ENCODE measurements around the gene METTL26. TPM values are rescaled to one million over a fixed set of nuclear protein-coding genes. Genes with fewer than 3 reads are reported as not detected.

The METTL26 gene
- total and polyA plus RNA-seq, 2 of the 4 experiments (the other 2 are of a cell fraction): 46.8 to 128 TPM

DNA sequence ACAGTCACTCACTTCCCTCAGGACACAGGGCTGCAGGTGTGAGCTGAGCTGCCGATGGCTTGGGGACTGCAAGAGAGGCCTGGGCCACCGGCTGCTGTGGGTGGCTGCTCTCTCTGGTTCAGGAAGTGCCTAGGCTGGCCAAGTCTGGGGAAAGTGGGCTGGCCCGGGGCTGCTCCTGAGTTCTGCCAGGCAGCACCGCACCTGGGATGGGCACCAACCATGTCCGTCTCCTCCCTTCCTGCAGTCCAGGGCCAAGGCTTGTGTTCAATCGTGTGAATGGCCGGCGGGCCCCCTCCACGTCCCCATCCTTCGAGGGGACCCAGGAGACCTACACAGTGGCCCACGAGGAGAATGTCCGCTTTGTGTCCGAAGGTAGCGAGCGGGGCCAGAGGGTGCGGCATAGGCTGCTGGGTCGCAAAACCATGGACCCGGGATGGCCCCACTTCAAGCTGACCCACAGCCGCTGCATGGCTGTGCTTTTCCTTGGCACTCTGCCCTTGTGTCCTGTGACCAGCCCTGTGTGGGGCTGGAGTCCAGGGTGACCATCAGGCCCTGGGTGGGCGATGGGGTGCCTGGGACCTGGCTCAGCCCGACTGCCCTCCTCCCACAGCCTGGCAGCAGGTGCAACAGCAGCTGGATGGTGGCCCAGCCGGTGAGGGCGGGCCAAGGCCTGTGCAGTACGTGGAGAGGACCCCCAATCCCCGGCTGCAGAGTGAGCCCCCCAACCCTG lies 11.2 kb upstream of the METTL26 start:
- Histone ChIP-seq H3K9me1 (ENCODE audit: insufficient read depth, low read length) (peaks cover 15% of the 10 kb centered on the region), H2BK5ac (ENCODE audit: low read depth, low read length, poor library complexity, severe bottlenecking) (no peak overlapping the region), H4K91ac (ENCODE audit: insufficient read depth, low read depth, low read length) (no peak overlapping the region), H3K56ac (ENCODE audit: extremely low read depth, insufficient read depth, low read length) (no peak overlapping the region), H4K5ac (ENCODE audit: low read depth, low read length) (no peak overlapping the region), H3K18ac (ENCODE audit: low read depth, low read length) (no peak overlapping the region), H4K20me1 (ENCODE audit: insufficient read depth, low read length) (no peaks in the 10 kb centered on the region; the same call in 1 of the 2 replicates), H2AK9ac (replicated peaks; ENCODE audit: low read depth, low read length, poor library complexity) (peak overlapping the region; percentile 50), H2BK120ac (ENCODE audit: low read depth, low read length) (no peak overlapping the region), H3K27me3 (ENCODE audit: control insufficient read depth, insufficient read depth, low read length) (no peaks in the 10 kb centered on the region), H2BK15ac (ENCODE audit: low read depth, low read length) (no peak overlapping the region), H3K23ac (ENCODE audit: low read depth, low read length) (no peak overlapping the region), H2BK20ac (ENCODE audit: low read depth, low read length) (no peak overlapping the region), H3K4ac (ENCODE audit: low read depth, low read length) (no peak overlapping the region), H3K4me2 (ENCODE audit: low read depth, low read length) (no peak overlapping the region), H3K14ac (replicated peaks; ENCODE audit: low read depth, low read length) (no peak overlapping the region), H2AK5ac (ENCODE audit: low read depth, low read length) (no peak overlapping the region), H2AFZ (replicated peaks; ENCODE audit: low read length, poor library complexity) (no peak overlapping the region), H3K4me3 (ENCODE audit: insufficient read depth, low read depth, low read length) (no peak overlapping the region), H4K8ac (ENCODE audit: low read depth in 2 of 2, low read length in 2 of 2) (no peak overlapping the region), H3K79me1 (ENCODE audit: low read depth in 1 of 2, low read length in 2 of 2) (peaks cover 13 to 54% of the 10 kb centered on the region in 2 experiments; a peak in 3 of 4 replicates), H3K4me1 (ENCODE audit: control insufficient read depth, insufficient read depth, low read length) (peaks cover 21% of the 10 kb centered on the region), H3K36me3 (ENCODE audit: control insufficient read depth, insufficient read depth, low read length) (0 out of 2 replicates have a peak, but pooled peaks cover 1% of the 10 kb centered on the region), H3K9ac (ENCODE audit: low read depth, low read length) (no peak overlapping the region), H3K9me3 (ENCODE audit: control insufficient read depth, insufficient read depth, low read length) (no peaks in the 10 kb centered on the region), H3K27ac (ENCODE audit: insufficient read depth, low read length) (no peak overlapping the region)
- in situ Hi-C loops (cut with MboI; ENCODE audit: low sequenced_read_pairs): loop anchor here (10.0 kb wide), 1 partner anchor 253 kb away; the partner anchor contains the start of gene NME4
- BruUV-seq (replicated peaks): no TSS peak
- TF ChIP-seq CHD1 (IDR thresholded peaks at IDR 0.05; ENCODE audit: low read depth, low read length) (no peak), CEBPB (IDR thresholded peaks at IDR 0.05; ENCODE audit: low read depth, low read length) (no peak), MAZ (IDR thresholded peaks at IDR 0.05; ENCODE audit: borderline replicate concordance, low read depth, low read length) (no peak), MAFK (IDR thresholded peaks at IDR 0.05; ENCODE audit: low read depth, low read length) (no peak), RFX5 (IDR thresholded peaks at IDR 0.05; ENCODE audit: low read depth, low read length) (no peak)
- TF ChIP-seq, protein P1, sequence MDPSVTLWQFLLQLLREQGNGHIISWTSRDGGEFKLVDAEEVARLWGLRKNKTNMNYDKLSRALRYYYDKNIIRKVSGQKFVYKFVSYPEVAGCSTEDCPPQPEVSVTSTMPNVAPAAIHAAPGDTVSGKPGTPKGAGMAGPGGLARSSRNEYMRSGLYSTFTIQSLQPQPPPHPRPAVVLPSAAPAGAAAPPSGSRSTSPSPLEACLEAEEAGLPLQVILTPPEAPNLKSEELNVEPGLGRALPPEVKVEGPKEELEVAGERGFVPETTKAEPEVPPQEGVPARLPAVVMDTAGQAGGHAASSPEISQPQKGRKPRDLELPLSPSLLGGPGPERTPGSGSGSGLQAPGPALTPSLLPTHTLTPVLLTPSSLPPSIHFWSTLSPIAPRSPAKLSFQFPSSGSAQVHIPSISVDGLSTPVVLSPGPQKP (IDR thresholded peaks at IDR 0.05; ENCODE audit: borderline replicate concordance, low read depth, low read length): no peak
- ChIA-PET POLR2A (ENCODE audit: unreplicated experiment) (no interaction called here), CTCF (interaction anchor here (0.8 kb wide), 1 partner anchor 13 kb away, joined by 3 read pairs; no protein-coding TSS in a partner anchor)
- dilution Hi-C loops (cut with HindIII; ENCODE audit: low sequenced_read_pairs, unreplicated experiment): no loop called here
- ATAC-seq (ENCODE audit: low read depth): no peak
- no peak for DNase-seq
- intact Hi-C loops (cut with micrococcal nuclease): no loop called here
- 93% methylated on average over 17 of the region's 25 CpGs; no CpG with 5 or more reads in 1 of the 2 experiments for WGBS, 2 experiments (ENCODE audit: extremely low coverage in 2 of 2, insufficient read length in 1 of 2)

Measured in IMR-90 (cell line).